GM12878 (cell line): ENCODE results near the gene CCDC14. TPM values are rescaled to one million over a fixed set of nuclear protein-coding genes. Genes with fewer than 3 reads are reported as not detected.

Experiments used
- ATF7 ChIP-seq: fragments of 450-650 bp; IDR thresholded peaks from 2 replicates; pipeline ENCODE4 v1.6.1; 2016; ENCODE audit warnings: low read depth, mild to moderate bottlenecking
- BACH1 ChIP-seq: fragments of 450-650 bp; IDR thresholded peaks from 2 replicates; pipeline ENCODE4 v1.6.1; 2017; ENCODE audit warnings: mild to moderate bottlenecking, borderline replicate concordance
- BCL3 ChIP-seq: IDR thresholded peaks from 2 replicates; pipeline ENCODE4 v1.6.1; 2011; ENCODE audit warnings: borderline replicate concordance, low read depth, mild to moderate bottlenecking, moderate library complexity, low read length; ENCODE audit not compliant: insufficient read depth, poor library complexity, severe bottlenecking
- CBX5 ChIP-seq: sonication (generic); IDR thresholded peaks from 2 replicates; pipeline ENCODE4 v1.6.1; 2016; ENCODE audit warnings: low read depth, moderate library complexity, mild to moderate bottlenecking, inconsistent platforms
- CREM ChIP-seq: IDR thresholded peaks from 2 replicates; pipeline ENCODE4 v1.6.1; 2014; ENCODE audit warnings: antibody characterized with exemption, low read depth
- CUX1 ChIP-seq: IDR thresholded peaks from 2 replicates; pipeline ENCODE4 v1.6.1; 2012; ENCODE audit warnings: improper control_type of control experiment, low read depth, low read length; ENCODE audit not compliant: insufficient replicate concordance
- DPF2 ChIP-seq: fragments of 450-650 bp; IDR thresholded peaks from 2 replicates; pipeline ENCODE4 v1.6.1; 2017; ENCODE audit warnings: mild to moderate bottlenecking
- KAT2A ChIP-seq: conservative IDR thresholded peaks from 2 replicates; pipeline ENCODE4 v1.6.1; 2011; ENCODE audit warnings: low read depth, low read length; ENCODE audit not compliant: control insufficient read depth
- KLF5 ChIP-seq: fragments of 450-650 bp; IDR thresholded peaks from 2 replicates; pipeline ENCODE4 v1.6.1; 2014; ENCODE audit warnings: mild to moderate bottlenecking; ENCODE audit not compliant: partially characterized antibody
- NFYB ChIP-seq: IDR thresholded peaks from 2 replicates; pipeline ENCODE4 v1.6.1; 2011; ENCODE audit warnings: low read depth, mild to moderate bottlenecking, low read length, improper control_type of control experiment, moderate library complexity; ENCODE audit not compliant: insufficient read depth
- NR2C1 ChIP-seq: fragments of 450-650 bp; IDR thresholded peaks from 2 replicates; pipeline ENCODE4 v1.6.1; 2017; ENCODE audit warnings: antibody characterized with exemption, mild to moderate bottlenecking, moderate library complexity
- PAX5 ChIP-seq: IDR thresholded peaks from 2 replicates; pipeline ENCODE4 v1.6.1; 2011; ENCODE audit warnings: low read depth, low read length, borderline replicate concordance
- POLR2AphosphoS5 ChIP-seq: IDR thresholded peaks from 2 replicates; pipeline ENCODE4 v1.6.1; 2011; ENCODE audit warnings: mild to moderate bottlenecking, low read length, inconsistent platforms
- PRDM15 ChIP-seq: fragments of 450-650 bp; formaldehyde crosslinking; IDR thresholded peaks from 2 replicates; pipeline ENCODE4 v1.4.0; 2020; ENCODE audit warnings: mild to moderate bottlenecking, moderate library complexity
- RB1 ChIP-seq: fragments of 450-650 bp; formaldehyde crosslinking; IDR thresholded peaks from 2 replicates; pipeline ENCODE4 v1.6.1; 2017; ENCODE audit warnings: mild to moderate bottlenecking, borderline replicate concordance
- TCF7 ChIP-seq: IDR thresholded peaks from 2 replicates; pipeline ENCODE4 v1.6.1; 2014; ENCODE audit warnings: antibody characterized with exemption, borderline replicate concordance
- WRNIP1 ChIP-seq: IDR thresholded peaks from 2 replicates; pipeline ENCODE4 v1.6.1; 2011; ENCODE audit warnings: low read depth, low read length, improper control_type of control experiment, borderline replicate concordance
- polyA plus RNA-seq, 11 experiments: library from polyadenylated mRNA; depleted of rRNA in 4 of 11; unstranded in 6 of 11; stranded (reverse) in 5 of 11; fragments of >200 nt; fragmentation: Nextera tagmentation in 4 of 11; fragmentation: Illumina TruSeq in 1 of 11; extraction: Ambion mirVana in 4 of 11; extraction: Trizol in 1 of 11; gene quantifications; 1 replicate in 1 of 11; 2 replicates in 10 of 11; pipeline versions ENCODE4 v1.2.1 to v1.2.3, GENCODE V29; 2011 to 2016; ENCODE audit warnings: inconsistent platforms in 2 of 11, missing spikeins in 2 of 11, low read depth in 1 of 11
- total RNA-seq, 4 experiments: library from RNA; depleted of rRNA in 3 of 4; stranded (reverse); fragments of >200 nt in 3 of 4; fragmentation: Illumina TruSeq in 1 of 4; extraction: Trizol in 1 of 4; gene quantifications; 2 replicates each; pipeline versions ENCODE4 v1.2.1 to v1.2.3, GENCODE V29; 2013 to 2021
- TF ChIP-seq, protein P1 (sequence below): fragments of 450-650 bp; IDR thresholded peaks from 2 replicates; pipeline ENCODE4 v1.6.1; 2017; ENCODE audit warnings: low read depth, mild to moderate bottlenecking, moderate library complexity

The CCDC14 gene
- total and polyA plus RNA-seq, 10 of the 15 experiments (the other 5 are each of a cell fraction or from before 2014, with no cell fraction given), result 15.9 to 104 (median 43.0) TPM

GRCh38 chr3:123960781-123961507, at the start of gene CCDC14 (continued):
- TF ChIP-seq CUX1 (no peak), CBX5 (no peak), NR2C1 (no peak), DPF2 (0 out of 2 replicates have a peak, but pooled peaks have one; percentile 3), BACH1 (no peak), PAX5 (no peak), TCF7 (no peak), RB1 (peak; percentile 32; the same call in 1 of the 2 replicates), KLF5 (no peak), BCL3 (no peak), PRDM15 (CRISPR knock-in tag) (no peak), KAT2A (no peak), CREM (no peak), WRNIP1 (no peak), POLR2AphosphoS5 (peak; percentile 77), NFYB (0 out of 2 replicates have a peak, but pooled peaks have one; percentile 29), ATF7 (no peak)
- TF ChIP-seq, protein P1, sequence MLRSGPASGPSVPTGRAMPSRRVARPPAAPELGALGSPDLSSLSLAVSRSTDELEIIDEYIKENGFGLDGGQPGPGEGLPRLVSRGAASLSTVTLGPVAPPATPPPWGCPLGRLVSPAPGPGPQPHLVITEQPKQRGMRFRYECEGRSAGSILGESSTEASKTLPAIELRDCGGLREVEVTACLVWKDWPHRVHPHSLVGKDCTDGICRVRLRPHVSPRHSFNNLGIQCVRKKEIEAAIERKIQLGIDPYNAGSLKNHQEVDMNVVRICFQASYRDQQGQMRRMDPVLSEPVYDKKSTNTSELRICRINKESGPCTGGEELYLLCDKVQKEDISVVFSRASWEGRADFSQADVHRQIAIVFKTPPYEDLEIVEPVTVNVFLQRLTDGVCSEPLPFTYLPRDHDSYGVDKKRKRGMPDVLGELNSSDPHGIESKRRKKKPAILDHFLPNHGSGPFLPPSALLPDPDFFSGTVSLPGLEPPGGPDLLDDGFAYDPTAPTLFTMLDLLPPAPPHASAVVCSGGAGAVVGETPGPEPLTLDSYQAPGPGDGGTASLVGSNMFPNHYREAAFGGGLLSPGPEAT, result peak; percentile 22; the same call in 1 of the 2 replicates
